ENCODE data around the gene TPRG1L. TPM values are rescaled to one million over a fixed set of nuclear protein-coding genes. Genes with fewer than 3 reads are reported as not detected.

Gene TPRG1L
- total and polyA plus RNA-seq, 10 of the 15 experiments (the other 5 are each of a cell fraction or from before 2014, with no cell fraction given): 1.5 to 16.5 (median 8.0) TPM

GRCh38 chr1:3577300-3577699 is 47.5 kb upstream of the TPRG1L start (continued):
- TF ChIP-seq CEBPZ (IDR thresholded peaks at IDR 0.05; ENCODE audit: low read depth, low read length): no peak
- TF ChIP-seq SPI1 (IDR thresholded peaks at IDR 0.05; ENCODE audit: borderline replicate concordance, insufficient read depth, low read depth, low read length): no peak

GRCh38 chr1:3577711-3578432 is 46.9 kb upstream of the TPRG1L start:
- ATAC-seq (peak; percentile 32; the same call in 1 of the 3 replicates), DNase-seq (ENCODE audit: low read depth, low spot score) (no peak), FAIRE-seq (no peak)
- Histone ChIP-seq H4K20me1 (ENCODE audit: control insufficient read depth, insufficient read depth) (no peaks in the 10 kb centered on the region), H3K4me2 (ENCODE audit: control insufficient read depth, insufficient read depth) (no peak overlapping the region), H3K79me2 (ENCODE audit: control insufficient read depth, insufficient read depth, low read length) (no peaks in the 10 kb centered on the region), H3K36me3 (ENCODE audit: control insufficient read depth in 2 of 2, insufficient read depth in 2 of 2, low read length in 1 of 2) (no peaks in the 10 kb centered on the region), H2AFZ (ENCODE audit: control insufficient read depth, low read depth, low read length) (no peak overlapping the region), H3K27me3 (replicated peaks in 1 of 2; ENCODE audit: control insufficient read depth in 2 of 2, insufficient read depth in 2 of 2, low read length in 1 of 2) (no peaks in the 10 kb centered on the region), H3K9me3 (replicated peaks; ENCODE audit: control insufficient read depth, insufficient read depth, low read length) (no peaks in the 10 kb centered on the region; the same call in 2 of the 3 replicates), H3K4me3 (no peak overlapping the region), H3K27ac (ENCODE audit: control insufficient read depth, insufficient read depth) (no peak overlapping the region), H3K9ac (ENCODE audit: control insufficient read depth, insufficient read depth, low read length) (no peak overlapping the region), H3K4me1 (ENCODE audit: control insufficient read depth, insufficient read depth, low read length) (no peaks in the 10 kb centered on the region)
- SMC1A ChIA-PET (ENCODE audit: uncharacterized antibody, unreplicated experiment): no interaction called here
- no TSS peak for BruUV-seq (replicated peaks)
- intact Hi-C loops (cut with micrococcal nuclease; ENCODE audit: unreplicated experiment): no loop called here
- RAD21 ChIA-PET (ENCODE audit: unreplicated experiment): no interaction called here
- TF ChIP-seq BHLHE40 (IDR thresholded peaks at IDR 0.05; ENCODE audit: borderline replicate concordance in 1 of 2, low read depth in 2 of 2, low read length in 1 of 2): 0 out of 4 replicates have a peak, but pooled peaks of 1 of the 2 experiments have one; percentile 5
- no peak for TF ChIP-seq SKIL (IDR thresholded peaks at IDR 0.05; ENCODE audit: low read depth, poor library complexity, severe bottlenecking)
- no peak for TF ChIP-seq BACH1 (IDR thresholded peaks at IDR 0.05; ENCODE audit: borderline replicate concordance)
- in situ Hi-C loops (cut with MboI): no loop called here
- 14% methylated on average over 27 of the region's 27 CpGs for WGBS (ENCODE audit: insufficient coverage, insufficient replicate concordance, low lambda C conversion rate, missing lambda C conversion rate)
- CTCF ChIA-PET: no interaction called here
- POLR2A ChIA-PET: no interaction called here

Data from GM12878 (cell line).